Measurements from ENCODE around the gene ISCA1. TPM values are rescaled to one million over a fixed set of nuclear protein-coding genes. Genes with fewer than 3 reads are reported as not detected.
"Not testable (repeated sequence)": the region's sequence is repeated elsewhere in the genome, so short reads cannot be mapped to it uniquely, and the experiment has no call there.

The ISCA1 gene
- polyA plus RNA-seq, 1 experiment = 31.4 TPM

GRCh38 chr9:86315078-86315477 is 32.7 kb upstream of the ISCA1 start:
- no peaks in the 10 kb centered on the region for H3K9me3 ChIP-seq (ENCODE audit: control insufficient read depth, insufficient read depth, low read length)
- no peak overlapping the region for H3K4me3 ChIP-seq (ENCODE audit: low read depth, low read length)
- no peak for DNase-seq (ENCODE audit: low read depth, low spot score)
- no peak overlapping the region for H3K27ac ChIP-seq (ENCODE audit: low read depth, low read length)
- H3K27me3 ChIP-seq (ENCODE audit: control insufficient read depth, insufficient read depth, low read length) = no peaks in the 10 kb centered on the region
- TF ChIP-seq, protein P1, sequence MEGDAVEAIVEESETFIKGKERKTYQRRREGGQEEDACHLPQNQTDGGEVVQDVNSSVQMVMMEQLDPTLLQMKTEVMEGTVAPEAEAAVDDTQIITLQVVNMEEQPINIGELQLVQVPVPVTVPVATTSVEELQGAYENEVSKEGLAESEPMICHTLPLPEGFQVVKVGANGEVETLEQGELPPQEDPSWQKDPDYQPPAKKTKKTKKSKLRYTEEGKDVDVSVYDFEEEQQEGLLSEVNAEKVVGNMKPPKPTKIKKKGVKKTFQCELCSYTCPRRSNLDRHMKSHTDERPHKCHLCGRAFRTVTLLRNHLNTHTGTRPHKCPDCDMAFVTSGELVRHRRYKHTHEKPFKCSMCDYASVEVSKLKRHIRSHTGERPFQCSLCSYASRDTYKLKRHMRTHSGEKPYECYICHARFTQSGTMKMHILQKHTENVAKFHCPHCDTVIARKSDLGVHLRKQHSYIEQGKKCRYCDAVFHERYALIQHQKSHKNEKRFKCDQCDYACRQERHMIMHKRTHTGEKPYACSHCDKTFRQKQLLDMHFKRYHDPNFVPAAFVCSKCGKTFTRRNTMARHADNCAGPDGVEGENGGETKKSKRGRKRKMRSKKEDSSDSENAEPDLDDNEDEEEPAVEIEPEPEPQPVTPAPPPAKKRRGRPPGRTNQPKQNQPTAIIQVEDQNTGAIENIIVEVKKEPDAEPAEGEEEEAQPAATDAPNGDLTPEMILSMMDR (IDR thresholded peaks at IDR 0.05; ENCODE audit: low read depth, low read length) = no peak
- CTCF ChIA-PET = interaction anchor here (0.7 to 0.8 kb wide), 2 partner anchors 9 to 100 kb away, joined by 3 read pairs; no protein-coding TSS in a partner anchor
- POLR2A ChIA-PET = no interaction called here

- H3K9me3 ChIP-seq (ENCODE audit: control insufficient read depth, insufficient read depth, low read length); H3K27ac ChIP-seq (ENCODE audit: low read depth, low read length); POLR2A ChIA-PET; H3K4me3 ChIP-seq (ENCODE audit: low read depth, low read length); CTCF ChIA-PET; DNase-seq (ENCODE audit: low read depth, low spot score); H3K27me3 ChIP-seq (ENCODE audit: control insufficient read depth, insufficient read depth, low read length): not testable (repeated sequence)
Measured at GRCh38 chr9:86312959-86313358, 30.6 kb upstream of the ISCA1 start.

DNA sequence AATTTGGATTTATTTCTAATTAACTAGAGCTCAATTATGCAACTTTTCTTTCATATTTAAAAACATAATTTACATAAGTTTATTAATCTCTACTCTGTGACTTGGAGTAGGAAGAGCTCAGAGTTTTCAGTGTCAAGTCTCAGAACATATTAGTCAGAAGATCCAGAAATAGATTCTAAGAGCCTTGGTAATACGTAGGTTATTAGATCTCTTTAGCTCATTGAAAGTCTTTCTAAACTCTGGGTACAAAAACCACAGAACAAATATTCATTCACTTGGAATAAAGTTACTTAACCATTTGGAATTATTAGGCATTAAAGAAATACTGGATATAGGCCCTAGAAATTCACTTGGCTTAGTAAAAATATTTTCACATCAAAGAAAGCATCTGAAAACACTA is 26.3 kb upstream of the ISCA1 start:
- Histone ChIP-seq H3K4me3 (ENCODE audit: low read depth, low read length) (no peak overlapping the region), H3K27me3 (ENCODE audit: control insufficient read depth, insufficient read depth, low read length) (no peaks in the 10 kb centered on the region), H3K27ac (ENCODE audit: low read depth, low read length) (no peak overlapping the region), H3K9me3 (ENCODE audit: control insufficient read depth, insufficient read depth, low read length) (no peaks in the 10 kb centered on the region)
- ChIA-PET POLR2A (no interaction called here), CTCF (no interaction called here)
- no peak for DNase-seq (ENCODE audit: low read depth, low spot score)
- TF ChIP-seq, protein P1 (IDR thresholded peaks at IDR 0.05; ENCODE audit: low read depth, low read length) = no peak

DNA sequence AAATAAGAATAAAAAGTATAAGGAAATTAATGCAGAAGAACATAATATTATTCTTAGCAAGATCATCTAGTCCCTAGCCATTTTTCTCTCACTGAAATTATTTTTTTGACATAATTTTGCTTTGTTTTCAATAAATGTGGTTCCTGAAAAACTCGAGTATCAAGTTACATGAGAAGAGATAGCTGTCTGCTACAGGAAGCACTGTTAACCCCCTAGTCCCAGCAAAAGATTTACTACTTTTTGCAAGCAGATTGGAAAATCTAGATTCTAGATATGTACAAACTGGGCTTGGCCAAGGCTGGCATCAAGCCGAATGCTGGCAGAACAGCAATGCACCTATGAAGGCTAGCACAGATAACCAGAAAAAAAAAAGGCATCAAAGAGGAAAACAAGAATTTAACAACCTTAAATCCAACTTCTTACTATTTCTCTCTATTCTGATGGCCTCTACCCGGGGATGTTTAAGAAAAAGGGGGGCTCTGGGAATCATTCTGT is 21.9 kb upstream of the ISCA1 start:
- Histone ChIP-seq H3K27me3 (ENCODE audit: control insufficient read depth, insufficient read depth, low read length) (no peaks in the 10 kb centered on the region), H3K9me3 (ENCODE audit: control insufficient read depth, insufficient read depth, low read length) (no peaks in the 10 kb centered on the region), H3K4me3 (ENCODE audit: low read depth, low read length) (no peak overlapping the region), H3K27ac (ENCODE audit: low read depth, low read length) (no peak overlapping the region)
- no peak for DNase-seq (ENCODE audit: low read depth, low spot score)
- ChIA-PET CTCF (no interaction called here), POLR2A (no interaction called here)
- TF ChIP-seq, protein P1 (IDR thresholded peaks at IDR 0.05; ENCODE audit: low read depth, low read length) = no peak

GRCh38 chr9:86303316-86303975 is 21.1 kb upstream of the ISCA1 start:
- H3K27ac ChIP-seq (ENCODE audit: low read depth, low read length) = no peak overlapping the region
- ChIA-PET POLR2A (no interaction called here), CTCF (no interaction called here)
- TF ChIP-seq, protein P1 (IDR thresholded peaks at IDR 0.05; ENCODE audit: low read depth, low read length) = no peak
- H3K27me3 ChIP-seq (ENCODE audit: control insufficient read depth, insufficient read depth, low read length) = no peaks in the 10 kb centered on the region
- H3K9me3 ChIP-seq (ENCODE audit: control insufficient read depth, insufficient read depth, low read length) = no peaks in the 10 kb centered on the region
- DNase-seq (ENCODE audit: low read depth, low spot score) = no peak
- H3K4me3 ChIP-seq (ENCODE audit: low read depth, low read length) = no peak overlapping the region
